ENCODE results near the gene ACTR8. TPM values are rescaled to one million over a fixed set of nuclear protein-coding genes. Genes with fewer than 3 reads are reported as not detected.

The ACTR8 gene
- total and polyA plus RNA-seq, 2 of the 13 experiments (the other 11 are each of a cell fraction or from before 2014, with no cell fraction given): 15.5 to 29.0 TPM

- ChIA-PET POLR2A (interaction anchor here (1.4 kb wide), 1 partner anchor 44 kb away, joined by 4 read pairs; no protein-coding TSS in a partner anchor), CTCF (ENCODE audit: low intra/inter-chr PET ratio, low total read pairs) (no interaction called here)
- in situ Hi-C loops (cut with HindIII; ENCODE audit: extremely low pct_ligation_motif_present, low pct_unique_long_range_greater_than_20kb) (no loop called here), intact Hi-C loops (cut with micrococcal nuclease; ENCODE audit: unreplicated experiment) (no loop called here)
- FAIRE-seq (no peak), DNase-seq (ENCODE audit: low spot score) (no peak), ATAC-seq (no peak)
- WGBS (ENCODE audit: low lambda C conversion rate): 100% methylated on average over 1 of the region's 1 CpG
- no peak overlapping the region for H3K4me3 ChIP-seq (replicated peaks in 1 of 3; ENCODE audit: insufficient read depth in 1 of 3, low read depth in 2 of 3, low read length in 3 of 3)
- peaks cover 39% of the 10 kb centered on the region for H3K79me2 ChIP-seq (ENCODE audit: insufficient read depth, low read length)
- TF ChIP-seq CHCHD3 (CRISPR knock-in tag; IDR thresholded peaks at IDR 0.05): no peak
- no peak for TF ChIP-seq REL (CRISPR knock-in tag; conservative IDR thresholded peaks at IDR 0.05)
- no peak for TF ChIP-seq ZFP36 (IDR thresholded peaks at IDR 0.05; ENCODE audit: borderline replicate concordance, low read depth, low read length, partially characterized antibody)
- no peak for TF ChIP-seq ZNF343 (CRISPR knock-in tag; IDR thresholded peaks at IDR 0.05)
- TF ChIP-seq SMAD3 (CRISPR knock-in tag; IDR thresholded peaks at IDR 0.05): no peak
- no peak for TF ChIP-seq MIXL1 (CRISPR knock-in tag; IDR thresholded peaks at IDR 0.05)
- TF ChIP-seq HIC2 (CRISPR knock-in tag; IDR thresholded peaks at IDR 0.05; ENCODE audit: low read depth): no peak
- no peak for TF ChIP-seq ZBTB7A (CRISPR knock-in tag; IDR thresholded peaks at IDR 0.05)
- no peak for TF ChIP-seq NFATC3 (CRISPR knock-in tag; IDR thresholded peaks at IDR 0.05)
- H3K9me3 ChIP-seq (ENCODE audit: low read length): no peaks in the 10 kb centered on the region
- H4K20me1 ChIP-seq (ENCODE audit: insufficient read depth, low read length): peaks cover 2% of the 10 kb centered on the region; the same call in 1 of the 2 replicates
- H2AFZ ChIP-seq (ENCODE audit: low read length): no peak overlapping the region
- no TSS peak for BruUV-seq (replicated peaks)
- peaks cover 6 to 32% of the 10 kb centered on the region in 2 experiments; a peak in 4 of 5 replicates for H3K36me3 ChIP-seq (replicated peaks in 1 of 2; ENCODE audit: control insufficient read depth in 1 of 2, insufficient read depth in 2 of 2, low read length in 2 of 2)
- H3K9ac ChIP-seq (ENCODE audit: insufficient read depth, low read depth, low read length): no peak overlapping the region
- no peaks in the 10 kb centered on the region; a peak in 1 of 5 replicates for H3K27me3 ChIP-seq (ENCODE audit: control insufficient read depth in 1 of 2, insufficient read depth in 2 of 2, low read length in 2 of 2)
- H3K4me2 ChIP-seq (ENCODE audit: low read depth, low read length): no peak overlapping the region
- no peak overlapping the region for H3K27ac ChIP-seq (ENCODE audit: extremely low read length, insufficient read depth, low read length)
- H3K4me1 ChIP-seq (ENCODE audit: insufficient read depth, low read length): peaks cover 26% of the 10 kb centered on the region
Measured at GRCh38 chr3:53888232-53888631, 6.3 kb upstream of the ACTR8 start.

Measured in HepG2 (cell line).